ENCODE measurements around the gene C2CD2.

- no peak for TF ChIP-seq CTCF (IDR thresholded peaks at IDR 0.05)
- no peak for TF ChIP-seq POLR2A (IDR thresholded peaks at IDR 0.05)
Observed at GRCh38 chr21:41886328-41886727, 67.5 kb downstream of the C2CD2 start.
